Smooth muscle cell (in vitro differentiated cells): ENCODE measurements around the gene AUH. TPM values are rescaled to one million over a fixed set of nuclear protein-coding genes. Genes with fewer than 3 reads are reported as not detected.
"Not testable (repeated sequence)": the region's sequence is repeated elsewhere in the genome, so short reads cannot be mapped to it uniquely, and the experiment has no call there.

Experiments
- DNase-seq: peaks from one replicate; lab custom pipeline; 2025; ENCODE audit not compliant: unreplicated experiment; lab: John Stamatoyannopoulos, UW
- H2AFZ ChIP-seq: fragments of 200-600 bp; sonication (generic); 2 replicates; pipeline ENCODE4 v1.6.0; 2016; ENCODE audit warnings: antibody characterized with exemption, low read depth, mild to moderate bottlenecking
- H3F3A ChIP-seq: fragments of 200-600 bp; sonication (generic); 2 replicates; pipeline ENCODE4 v1.6.0; 2017; ENCODE audit warnings: antibody characterized with exemption, low read depth
- H3K27ac ChIP-seq: fragments of 200-600 bp; sonication (generic); 2 replicates; pipeline ENCODE4 v1.5.1; 2016; ENCODE audit warnings: low read depth, mild to moderate bottlenecking
- H3K27me3 ChIP-seq: fragments of 200-600 bp; sonication (generic); 2 replicates; pipeline ENCODE4 v1.6.1; 2016; ENCODE audit warnings: low read depth, mild to moderate bottlenecking
- H3K36me3 ChIP-seq: fragments of 200-600 bp; sonication (generic); 2 replicates; pipeline ENCODE4 v1.5.1; 2016; ENCODE audit warnings: low read depth
- H3K4me1 ChIP-seq: fragments of 200-600 bp; sonication (generic); 2 replicates; pipeline ENCODE4 v1.5.1; 2016; ENCODE audit warnings: low read depth
- H3K4me2 ChIP-seq: fragments of 200-600 bp; sonication (generic); 2 replicates; pipeline ENCODE4 v1.6.0; 2016; ENCODE audit warnings: mild to moderate bottlenecking
- H3K4me3 ChIP-seq: fragments of 200-600 bp; sonication (generic); 2 replicates; pipeline ENCODE4 v1.5.1; 2016; ENCODE audit warnings: mild to moderate bottlenecking
- H3K79me2 ChIP-seq: fragments of 200-600 bp; sonication (generic); 2 replicates; pipeline ENCODE4 v1.6.0; 2016; ENCODE audit warnings: low read depth, mild to moderate bottlenecking
- H3K9ac ChIP-seq: fragments of 200-600 bp; sonication (generic); 2 replicates; pipeline ENCODE4 v1.6.0; 2016; ENCODE audit warnings: low read depth
- H3K9me3 ChIP-seq: fragments of 200-600 bp; sonication (generic); replicated peaks from 2 replicates; pipeline ENCODE4 v1.5.1; 2016; ENCODE audit warnings: low read depth
- H4K20me1 ChIP-seq: fragments of 200-600 bp; sonication (generic); 2 replicates; pipeline ENCODE4 v1.6.0; 2016; ENCODE audit warnings: low read depth
- CTCF ChIP-seq: fragments of 200-600 bp; sonication (generic); IDR thresholded peaks from 2 replicates; pipeline ENCODE4 v1.5.1; 2017; ENCODE audit warnings: borderline replicate concordance, mild to moderate bottlenecking, antibody characterized with exemption; ENCODE audit not compliant: insufficient read depth, poor library complexity, severe bottlenecking
- WGBS: methylation state at CpG from one replicate; pipeline ENCODE4 v1.1.7; 2016; ENCODE audit warnings: low lambda C conversion rate; 5-methylcytosine and 5-hydroxymethylcytosine counted together
- polyA plus RNA-seq: library from polyadenylated mRNA; unstranded; fragments of >200 nt; fragmentation: Nextera tagmentation; extraction: Ambion mirVana; gene quantifications from 2 replicates; pipeline ENCODE4 v1.2.1, GENCODE V29; 2016
- total RNA-seq: library from RNA; depleted of rRNA; stranded (reverse); fragments of >200 nt; gene quantifications from 2 replicates; pipeline ENCODE4 v1.2.3, GENCODE V29; 2014

Gene AUH
- total and polyA plus RNA-seq, 2 experiments from 2014 or later, result 8.7 TPM

- H3F3A ChIP-seq, result peaks cover 7% of the 10 kb centered on the region
- H3K4me2 ChIP-seq, result no peak overlapping the region
- WGBS, result 74% methylated on average over 4 of the region's 4 CpGs
- no peak for DNase-seq
- H3K27me3 ChIP-seq, result no peaks in the 10 kb centered on the region
- no peak overlapping the region for H3K9ac ChIP-seq
- no peak overlapping the region for H3K27ac ChIP-seq
- H3K4me1 ChIP-seq, result no peaks in the 10 kb centered on the region
- H3K79me2 ChIP-seq, result no peaks in the 10 kb centered on the region
- no peak overlapping the region for H2AFZ ChIP-seq
- no peaks in the 10 kb centered on the region for H4K20me1 ChIP-seq
- TF ChIP-seq CTCF, result no peak
- H3K4me3 ChIP-seq, result no peak overlapping the region
- H3K9me3 ChIP-seq, result no peaks in the 10 kb centered on the region
- no peaks in the 10 kb centered on the region for H3K36me3 ChIP-seq
These were observed 14.5 kb upstream of the AUH start for GRCh38 chr9:91376239-91376638.

- no peak for DNase-seq
These were observed 13.2 kb upstream of the AUH start for GRCh38 chr9:91374939-91375338.

GRCh38 chr9:91371894-91372293 lies 10.2 kb upstream of the AUH start:
- H3K4me3 ChIP-seq, result no peak overlapping the region
- H3K4me1 ChIP-seq, result no peaks in the 10 kb centered on the region
- TF ChIP-seq CTCF, result no peak
- WGBS, result 60% methylated on average over 1 of the region's 1 CpG
- H3K79me2 ChIP-seq, result no peaks in the 10 kb centered on the region
- H3K27ac ChIP-seq, result no peak overlapping the region
- H4K20me1 ChIP-seq, result no peaks in the 10 kb centered on the region
- no peaks in the 10 kb centered on the region for H3F3A ChIP-seq
- H3K9me3 ChIP-seq, result no peaks in the 10 kb centered on the region
- no peaks in the 10 kb centered on the region for H3K36me3 ChIP-seq
- DNase-seq, result no peak
- no peak overlapping the region for H3K9ac ChIP-seq
- H2AFZ ChIP-seq, result no peak overlapping the region
- H3K4me2 ChIP-seq, result no peak overlapping the region
- H3K27me3 ChIP-seq, result no peaks in the 10 kb centered on the region

More at GRCh38 chr9:91374939-91375338, 13.2 kb upstream of the AUH start:
- H4K20me1 ChIP-seq, result no peaks in the 10 kb centered on the region
- no peak overlapping the region for H3K4me3 ChIP-seq
- H3K79me2 ChIP-seq, result no peaks in the 10 kb centered on the region
- TF ChIP-seq CTCF, result no peak
- no peak overlapping the region for H3K9ac ChIP-seq
- no peak overlapping the region for H2AFZ ChIP-seq
- WGBS, result 76% methylated on average over 3 of the region's 3 CpGs
- peaks cover 7% of the 10 kb centered on the region for H3F3A ChIP-seq
- no peak overlapping the region for H3K27ac ChIP-seq
- no peak overlapping the region for H3K4me2 ChIP-seq
- no peaks in the 10 kb centered on the region for H3K9me3 ChIP-seq
- no peaks in the 10 kb centered on the region for H3K27me3 ChIP-seq
- H3K4me1 ChIP-seq, result no peaks in the 10 kb centered on the region
- no peaks in the 10 kb centered on the region for H3K36me3 ChIP-seq

GRCh38 chr9:91370006-91370405 lies 8.3 kb upstream of the AUH start:
- not testable (repeated sequence) for H2AFZ ChIP-seq, H3K79me2 ChIP-seq, H3K27me3 ChIP-seq, H3K4me1 ChIP-seq, H3F3A ChIP-seq, H3K9me3 ChIP-seq, H4K20me1 ChIP-seq, DNase-seq, H3K27ac ChIP-seq, H3K4me3 ChIP-seq, H3K4me2 ChIP-seq, H3K9ac ChIP-seq, H3K36me3 ChIP-seq
- 92% methylated on average over 3 of the region's 3 CpGs for WGBS
